ENCODE measurements around the gene GALNT15. TPM values are rescaled to one million over a fixed set of nuclear protein-coding genes. Genes with fewer than 3 reads are reported as not detected.
A peak's percentile ranks its signal among the peaks of the same experiment; 100 is the strongest.

The GALNT15 gene, protein sequence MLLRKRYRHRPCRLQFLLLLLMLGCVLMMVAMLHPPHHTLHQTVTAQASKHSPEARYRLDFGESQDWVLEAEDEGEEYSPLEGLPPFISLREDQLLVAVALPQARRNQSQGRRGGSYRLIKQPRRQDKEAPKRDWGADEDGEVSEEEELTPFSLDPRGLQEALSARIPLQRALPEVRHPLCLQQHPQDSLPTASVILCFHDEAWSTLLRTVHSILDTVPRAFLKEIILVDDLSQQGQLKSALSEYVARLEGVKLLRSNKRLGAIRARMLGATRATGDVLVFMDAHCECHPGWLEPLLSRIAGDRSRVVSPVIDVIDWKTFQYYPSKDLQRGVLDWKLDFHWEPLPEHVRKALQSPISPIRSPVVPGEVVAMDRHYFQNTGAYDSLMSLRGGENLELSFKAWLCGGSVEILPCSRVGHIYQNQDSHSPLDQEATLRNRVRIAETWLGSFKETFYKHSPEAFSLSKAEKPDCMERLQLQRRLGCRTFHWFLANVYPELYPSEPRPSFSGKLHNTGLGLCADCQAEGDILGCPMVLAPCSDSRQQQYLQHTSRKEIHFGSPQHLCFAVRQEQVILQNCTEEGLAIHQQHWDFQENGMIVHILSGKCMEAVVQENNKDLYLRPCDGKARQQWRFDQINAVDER
- total RNA-seq, result 0.18 and 0.39 TPM in 2 replicates
- 0.49 and 0.97 TPM in 2 replicates for polyA plus RNA-seq

DNA sequence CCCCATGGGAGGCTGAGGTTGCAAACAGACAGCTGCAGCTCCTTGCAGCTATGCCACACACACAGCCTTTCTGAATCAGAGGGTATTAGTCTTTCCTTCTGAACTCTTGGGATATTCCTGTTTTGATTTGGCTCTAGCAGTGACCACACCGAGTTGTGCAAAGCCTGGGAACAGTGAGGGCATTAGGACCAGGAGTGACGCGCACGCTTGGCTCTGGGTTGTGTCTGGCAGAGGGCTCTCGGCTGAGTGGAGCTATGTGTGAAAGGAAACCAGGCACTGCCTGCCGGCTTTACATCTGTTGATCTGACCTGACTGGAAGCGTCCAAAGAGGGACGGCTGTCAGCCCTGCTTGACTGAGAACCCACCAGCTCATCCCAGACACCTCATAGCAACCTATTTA, at the start of gene GALNT15:
TSS of gene GALNT15 (plus strand) at position 292 of the 400 bp plus-strand sequence. CDS start 472 bp downstream, outside the sequence.
- H3K4me3 ChIP-seq, result no peak within 1 kb of the TSS
- H3K27me3 ChIP-seq, result no peaks in the 10 kb centered on the region
- peak; percentile 69 to 97 for DNase-seq (ENCODE audit: low read depth in 1 of 2, low spot score in 1 of 2)
- no peak for TF ChIP-seq CTCF (IDR thresholded peaks at IDR 0.05; ENCODE audit: low read depth, low read length)
- no peaks in the 10 kb centered on the region for H3K36me3 ChIP-seq
- H3K27ac ChIP-seq, result no peak within 1 kb of the TSS
- peaks cover 4% of the 10 kb centered on the region for H3K4me1 ChIP-seq (ENCODE audit: low read depth)
- no peaks in the 10 kb centered on the region for H3K9me3 ChIP-seq (ENCODE audit: low read depth)

DNA sequence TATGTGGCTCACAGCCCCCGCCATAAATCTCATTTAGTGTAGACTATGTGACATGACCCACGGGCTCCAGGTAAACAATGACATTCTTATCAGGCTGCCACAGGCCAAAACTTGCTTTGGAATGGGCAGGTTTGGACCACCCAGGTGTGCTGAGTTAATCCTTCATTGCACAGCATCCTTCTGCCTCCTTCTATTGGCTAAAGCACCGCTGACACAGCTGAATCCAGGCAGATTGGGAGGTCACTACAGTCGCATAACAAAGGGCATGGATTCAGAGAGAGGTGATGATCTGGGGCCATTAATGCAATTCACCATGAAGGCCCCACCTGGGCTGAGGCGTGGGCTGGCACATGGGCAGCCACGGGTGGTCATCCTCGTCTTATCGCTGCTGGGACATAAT, 47.8 kb upstream of the GALNT15 start:
- no peak for TF ChIP-seq CTCF (IDR thresholded peaks at IDR 0.05; ENCODE audit: low read depth, low read length)
- Histone ChIP-seq H3K27me3 (no peaks in the 10 kb centered on the region), H3K36me3 (no peaks in the 10 kb centered on the region), H3K4me3 (no peak overlapping the region), H3K9me3 (ENCODE audit: low read depth) (no peaks in the 10 kb centered on the region), H3K27ac (no peak overlapping the region), H3K4me1 (ENCODE audit: low read depth) (no peaks in the 10 kb centered on the region)
- DNase-seq (ENCODE audit: low read depth in 1 of 2, low spot score in 1 of 2), result no peak

DNA sequence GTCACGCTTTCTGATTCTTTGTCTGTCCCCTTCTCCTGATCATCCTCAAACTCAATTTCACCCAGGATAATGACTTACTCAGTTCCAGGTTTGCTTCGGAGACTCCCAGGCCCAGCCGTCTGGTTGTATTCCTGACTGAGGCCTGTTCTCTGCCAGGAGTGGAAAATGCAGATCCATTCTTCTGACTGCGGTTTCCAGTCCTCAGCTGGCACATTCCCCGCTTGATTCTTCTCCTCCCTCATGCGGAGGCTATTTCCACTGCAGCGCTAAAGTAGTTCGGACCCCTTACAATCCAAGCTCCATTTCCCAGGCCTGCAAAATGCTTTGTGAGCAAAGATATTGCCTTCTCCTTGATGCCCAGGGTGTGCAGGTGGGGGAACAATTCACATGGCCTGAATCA, 47.2 kb upstream of the GALNT15 start:
- Histone ChIP-seq H3K4me3 (no peak overlapping the region), H3K9me3 (ENCODE audit: low read depth) (no peaks in the 10 kb centered on the region), H3K4me1 (ENCODE audit: low read depth) (no peaks in the 10 kb centered on the region), H3K27ac (no peak overlapping the region), H3K27me3 (no peaks in the 10 kb centered on the region), H3K36me3 (no peaks in the 10 kb centered on the region)
- TF ChIP-seq CTCF (IDR thresholded peaks at IDR 0.05; ENCODE audit: low read depth, low read length), result no peak
- DNase-seq (ENCODE audit: low read depth in 1 of 2, low spot score in 1 of 2), result no peak

DNA sequence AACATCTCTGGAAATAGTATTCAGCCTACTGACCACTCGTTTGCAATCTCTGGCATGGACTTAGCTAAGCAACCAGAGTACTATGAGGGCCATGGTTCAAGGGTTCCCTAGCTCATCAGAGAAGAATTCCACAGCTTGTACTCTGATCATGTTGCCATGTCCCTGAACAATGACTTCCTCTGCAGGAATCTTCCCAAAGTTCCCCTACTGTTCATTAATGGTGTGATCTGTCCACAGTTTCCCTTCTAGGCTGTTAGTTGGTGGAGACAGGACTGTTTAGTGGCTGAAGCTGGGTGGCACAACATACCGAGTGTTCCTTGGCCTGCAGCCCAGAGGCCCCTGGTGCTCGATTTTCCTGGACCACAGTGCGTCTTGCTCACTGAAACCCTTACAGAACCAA, 44.4 kb upstream of the GALNT15 start:
- Histone ChIP-seq H3K9me3 (ENCODE audit: low read depth) (no peaks in the 10 kb centered on the region), H3K36me3 (no peaks in the 10 kb centered on the region), H3K4me1 (ENCODE audit: low read depth) (no peaks in the 10 kb centered on the region), H3K27ac (no peak overlapping the region), H3K27me3 (no peaks in the 10 kb centered on the region), H3K4me3 (no peak overlapping the region)
- DNase-seq (ENCODE audit: low read depth in 1 of 2, low spot score in 1 of 2), result peak in 1 of 2 donors; percentile 58
- no peak for TF ChIP-seq CTCF (IDR thresholded peaks at IDR 0.05; ENCODE audit: low read depth, low read length)

DNA sequence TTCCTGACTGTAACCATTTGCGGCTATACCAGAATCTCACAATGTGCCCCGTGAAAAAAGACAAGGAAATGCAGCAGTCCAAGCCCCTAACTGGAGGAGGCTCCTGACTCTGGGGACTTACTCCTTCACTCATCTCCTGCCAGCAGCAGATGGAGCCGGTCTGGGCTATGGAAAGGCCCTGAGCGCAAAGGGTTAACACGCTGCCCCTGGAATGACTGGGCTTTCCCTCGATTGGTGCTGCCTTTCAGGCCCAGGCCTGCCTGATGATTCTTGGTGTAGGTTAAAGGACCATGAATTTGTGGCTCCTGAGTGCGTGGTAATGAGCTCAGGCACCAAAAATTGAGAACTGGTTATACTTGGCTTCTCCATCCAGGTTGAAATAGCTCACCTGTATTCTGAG, 42.3 kb upstream of the GALNT15 start:
- Histone ChIP-seq H3K4me1 (ENCODE audit: low read depth) (no peaks in the 10 kb centered on the region), H3K27me3 (no peaks in the 10 kb centered on the region), H3K4me3 (no peak overlapping the region), H3K9me3 (ENCODE audit: low read depth) (no peaks in the 10 kb centered on the region), H3K27ac (no peak overlapping the region), H3K36me3 (no peaks in the 10 kb centered on the region)
- no peak for DNase-seq (ENCODE audit: low read depth in 1 of 2, low spot score in 1 of 2)
- no peak for TF ChIP-seq CTCF (IDR thresholded peaks at IDR 0.05; ENCODE audit: low read depth, low read length)

All from cardiac muscle cell (in vitro differentiated cells and primary cell).